H9 (cell line): Measurements from ENCODE around the gene PHF20. TPM values are rescaled to one million over a fixed set of nuclear protein-coding genes. Genes with fewer than 3 reads are reported as not detected.

Experiments used
- DNase-seq: peaks from one replicate; pipeline ENCODE4 v3.0.0-alpha.2; 2017
- H2AFZ ChIP-seq: one replicate; pipeline ENCODE4 v1.6.1; 2013; ENCODE audit warnings: mild to moderate bottlenecking, low read length, control low read depth, moderate library complexity
- H2AK5ac ChIP-seq: 2 replicates; pipeline ENCODE4 v1.6.1; 2013; ENCODE audit warnings: low read length, control low read depth, mixed read lengths; ENCODE audit not compliant: insufficient read length
- H2BK120ac ChIP-seq: one replicate; pipeline ENCODE4 v1.6.1; 2013; ENCODE audit warnings: low read depth, mild to moderate bottlenecking, low read length, control low read depth, inconsistent platforms; ENCODE audit not compliant: poor library complexity, severe bottlenecking
- H2BK12ac ChIP-seq: 2 replicates; pipeline ENCODE4 v1.6.1; 2013; ENCODE audit warnings: low read length, control low read depth, mixed read lengths, low read depth; ENCODE audit not compliant: insufficient read length
- H2BK15ac ChIP-seq: 2 replicates; pipeline ENCODE4 v1.6.1; 2013; ENCODE audit warnings: low read depth, low read length, control low read depth
- H2BK20ac ChIP-seq: one replicate; pipeline ENCODE4 v1.6.1; 2013; ENCODE audit warnings: low read depth, mild to moderate bottlenecking, low read length, control low read depth, inconsistent platforms; ENCODE audit not compliant: poor library complexity, severe bottlenecking
- H2BK5ac ChIP-seq: 2 replicates; pipeline ENCODE4 v1.6.1; 2013; ENCODE audit warnings: low read length, control low read depth, mixed read lengths; ENCODE audit not compliant: insufficient read length
- H3K14ac ChIP-seq: 2 replicates; pipeline ENCODE4 v1.6.1; 2013; ENCODE audit warnings: low read length, control low read depth; ENCODE audit not compliant: insufficient read depth
- H3K18ac ChIP-seq: 2 replicates; pipeline ENCODE4 v1.6.1; 2013; ENCODE audit warnings: low read depth, mild to moderate bottlenecking, mixed read lengths, low read length, control low read depth; ENCODE audit not compliant: insufficient read length
- H3K23ac ChIP-seq: 2 replicates; pipeline ENCODE4 v1.6.1; 2013; ENCODE audit warnings: low read length, control low read depth, mixed read lengths, low read depth; ENCODE audit not compliant: insufficient read length
- H3K23me2 ChIP-seq: 2 replicates; pipeline ENCODE4 v1.6.1; 2013; ENCODE audit warnings: low read depth, mild to moderate bottlenecking, mixed read lengths, low read length, control low read depth; ENCODE audit not compliant: insufficient read length, poor library complexity, severe bottlenecking
- H3K27ac ChIP-seq: 2 replicates; pipeline ENCODE4 v1.5.1; 2013; ENCODE audit warnings: low read length, control low read depth, mixed read lengths, low read depth; ENCODE audit not compliant: insufficient read length
- H3K27me3 ChIP-seq: 2 replicates; pipeline ENCODE4 v1.6.1; 2013; ENCODE audit warnings: low read length, control low read depth, inconsistent platforms; ENCODE audit not compliant: insufficient read depth
- H3K4ac ChIP-seq: 2 replicates; pipeline ENCODE4 v1.6.1; 2013; ENCODE audit warnings: low read depth, mild to moderate bottlenecking, control low read depth, inconsistent platforms, low read length, moderate library complexity
- H3K4me1 ChIP-seq: 2 replicates; pipeline ENCODE4 v1.6.1; 2013; ENCODE audit warnings: low read length, control low read depth, inconsistent platforms; ENCODE audit not compliant: insufficient read depth
- H3K4me2 ChIP-seq: 2 replicates; pipeline ENCODE4 v1.6.1; 2013; ENCODE audit warnings: low read length, control low read depth, mixed read lengths; ENCODE audit not compliant: insufficient read length, insufficient read depth
- H3K56ac ChIP-seq: 2 replicates; pipeline ENCODE4 v1.6.1; 2013; ENCODE audit warnings: low read depth, mild to moderate bottlenecking, mixed read lengths, low read length, control low read depth; ENCODE audit not compliant: insufficient read length
- H3K79me1 ChIP-seq: 2 replicates; pipeline ENCODE4 v1.6.1; 2013; ENCODE audit warnings: low read depth, mild to moderate bottlenecking, moderate library complexity, low read length, control low read depth, inconsistent platforms; ENCODE audit not compliant: insufficient read depth, poor library complexity, severe bottlenecking
- H3K79me2 ChIP-seq: 2 replicates; pipeline ENCODE4 v1.6.1; 2013; ENCODE audit warnings: low read length, control low read depth, inconsistent platforms; ENCODE audit not compliant: insufficient read depth
- H3K9ac ChIP-seq: 2 replicates; pipeline ENCODE4 v1.6.1; 2013; ENCODE audit warnings: low read length, control low read depth, mixed read lengths; ENCODE audit not compliant: insufficient read length; ENCODE audit errors: extremely low read depth
- H3K9me3 ChIP-seq: one replicate; pipeline ENCODE4 v1.6.1; 2013; ENCODE audit warnings: low read depth, low read length, inconsistent platforms; ENCODE audit not compliant: control insufficient read depth
- H3T11ph ChIP-seq: one replicate; pipeline ENCODE4 v1.6.1; 2013; ENCODE audit warnings: mild to moderate bottlenecking, low read length, control low read depth, inconsistent platforms
- H4K20me1 ChIP-seq: one replicate; pipeline ENCODE4 v1.6.1; 2013; ENCODE audit not compliant: control insufficient read depth, insufficient read length, insufficient read depth
- H4K5ac ChIP-seq: 2 replicates; pipeline ENCODE4 v1.6.1; 2013; ENCODE audit warnings: low read depth, mild to moderate bottlenecking, mixed read lengths, low read length, control low read depth; ENCODE audit not compliant: insufficient read length
- H4K8ac ChIP-seq: replicated peaks from 2 replicates; pipeline ENCODE4 v1.6.1; 2013; ENCODE audit warnings: low read length, control low read depth, mixed read lengths, low read depth; ENCODE audit not compliant: insufficient read length
- H4K91ac ChIP-seq: 2 replicates; pipeline ENCODE4 v1.6.1; 2013; ENCODE audit warnings: low read depth, mild to moderate bottlenecking, moderate library complexity, mixed read lengths, low read length, control low read depth; ENCODE audit not compliant: insufficient read length
- H3K27ac Mint-ChIP-seq, 3 experiments: 2 replicates in 2 of 3; 3 replicates in 1 of 3; pipeline ENCODE4 v1.8.0; 2020 to 2021; ENCODE audit warnings: mixed read lengths in 3 of 3, mild to moderate bottlenecking in 1 of 3, moderate library complexity in 1 of 3
- H3K27me3 Mint-ChIP-seq: 2 replicates; pipeline ENCODE4 v1.8.0; 2021; ENCODE audit warnings: low read depth, mild to moderate bottlenecking, moderate library complexity, mixed read lengths
- H3K36me3 Mint-ChIP-seq, 3 experiments: 2 replicates in 2 of 3; 3 replicates in 1 of 3; pipeline ENCODE4 v1.8.0; 2020 to 2021; ENCODE audit warnings: low read depth in 3 of 3, mixed read lengths in 3 of 3; ENCODE audit not compliant: insufficient read depth in 1 of 3
- H3K4me1 Mint-ChIP-seq, 2 experiments: 2 replicates each; pipeline ENCODE4 v1.8.0; 2020; ENCODE audit warnings: mixed read lengths in 2 of 2
- H3K4me3 Mint-ChIP-seq, 2 experiments: 2 replicates in 1 of 2; 3 replicates in 1 of 2; pipeline ENCODE4 v1.8.0; 2020 to 2021; ENCODE audit warnings: mild to moderate bottlenecking in 2 of 2, mixed read lengths in 2 of 2, moderate library complexity in 1 of 2
- H3K9me3 Mint-ChIP-seq, 2 experiments: 2 replicates in 1 of 2; 3 replicates in 1 of 2; pipeline ENCODE4 v1.8.0; 2020; ENCODE audit warnings: mild to moderate bottlenecking in 2 of 2, mixed read lengths in 2 of 2, moderate library complexity in 1 of 2
- CTCF ChIP-seq: fragments of 200-600 bp; sonication (generic); conservative IDR thresholded peaks from 3 replicates; pipeline ENCODE4 v1.8.0; 2021; ENCODE audit warnings: antibody characterized with exemption, mild to moderate bottlenecking
- WGBS: extraction: QIAGEN DNeasy Blood & Tissue Kit; methylation state at CpG from one replicate; pipeline ENCODE4 v1.1.7; 2013; ENCODE audit warnings: missing lambda C conversion rate, low lambda C conversion rate, mixed read lengths; ENCODE audit not compliant: insufficient read length; ENCODE audit errors: extremely low coverage; 5-methylcytosine and 5-hydroxymethylcytosine counted together
- total RNA-seq: library from RNA; stranded (reverse); gene quantifications from 2 replicates; pipeline ENCODE4 v1.2.1, GENCODE V29; 2021

The PHF20 gene
- total RNA-seq, 1 experiment from 2014 or later, result 50.3 TPM

DNA sequence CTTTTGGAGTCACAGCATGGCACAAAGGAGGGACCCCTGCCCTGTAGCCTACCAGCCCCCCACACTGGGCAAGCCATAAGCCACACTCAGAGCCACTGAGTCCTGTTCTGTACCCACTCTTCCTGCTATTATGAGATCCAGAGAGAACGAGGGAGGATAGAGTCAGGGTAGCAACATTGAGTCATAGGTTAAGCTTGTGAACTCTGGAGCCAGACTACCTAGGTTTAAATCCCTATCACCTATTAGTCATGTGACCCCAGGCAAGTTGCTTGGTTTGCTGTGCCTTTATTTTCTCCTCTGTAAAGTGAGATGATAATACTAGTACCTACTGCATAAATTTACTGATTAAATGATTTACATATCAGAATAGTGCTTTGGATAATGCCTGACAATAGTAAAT lies 197.1 kb downstream of the PHF20 start:
- no peak overlapping the region for H3K27ac ChIP-seq
- H4K20me1 ChIP-seq, result no peaks in the 10 kb centered on the region
- H3K9me3 ChIP-seq, result no peaks in the 10 kb centered on the region
- Mint-ChIP-seq H3K27me3 (peaks cover 2% of the 10 kb centered on the region; the same call in 1 of the 2 replicates), H3K36me3 (no peaks in the 10 kb centered on the region), H3K4me1 (peaks cover 14 to 15% of the 10 kb centered on the region in 2 experiments), H3K9me3 (peaks cover 0 to 4% of the 10 kb centered on the region in 2 experiments; a peak in 1 of 5 replicates), H3K27ac (no peak overlapping the region), H3K4me3 (no peak overlapping the region)
- no CpG with 5 or more reads among the region's 1 CpG for WGBS
- H2AK5ac ChIP-seq, result no peak overlapping the region
- no peak overlapping the region for H2AFZ ChIP-seq
- H3K79me1 ChIP-seq, result no peaks in the 10 kb centered on the region
- H3K4me1 ChIP-seq, result no peaks in the 10 kb centered on the region
- no peak overlapping the region for H2BK5ac ChIP-seq
- no peak for TF ChIP-seq CTCF
- no peaks in the 10 kb centered on the region for H3K27me3 ChIP-seq
- no peak overlapping the region for H3K4ac ChIP-seq
- H4K8ac ChIP-seq, result no peak overlapping the region
- H3K18ac ChIP-seq, result no peak overlapping the region
- H3K79me2 ChIP-seq, result no peaks in the 10 kb centered on the region
- no peak overlapping the region for H3K14ac ChIP-seq
- DNase-seq, result no peak
- H3K23ac ChIP-seq, result no peak overlapping the region
- no peak overlapping the region for H2BK15ac ChIP-seq
- H4K91ac ChIP-seq, result no peak overlapping the region
- no peak overlapping the region for H3K56ac ChIP-seq
- H2BK12ac ChIP-seq, result no peak overlapping the region
- no peak overlapping the region for H3T11ph ChIP-seq
- H2BK20ac ChIP-seq, result no peak overlapping the region
- H2BK120ac ChIP-seq, result no peak overlapping the region
- no peak overlapping the region for H4K5ac ChIP-seq
- no peaks in the 10 kb centered on the region for H3K23me2 ChIP-seq
- no peak overlapping the region for H3K4me2 ChIP-seq
- no peak overlapping the region for H3K9ac ChIP-seq
